Activated naive CD4-positive, alpha-beta T cell treated with anti-CD3 and anti-CD28 coated beads, Interleukin-2, amount 50 U/mL, for 24 hours (primary cell): ENCODE measurements around the gene LRRC74A.

Experiments used
- H3K27ac Mint-ChIP-seq: one replicate; pipeline ENCODE4 v1.8.0; 2021; ENCODE audit warnings: mild to moderate bottlenecking, mixed read lengths
- H3K27me3 Mint-ChIP-seq: one replicate; pipeline ENCODE4 v1.8.0; 2021; ENCODE audit warnings: mixed read lengths
- H3K36me3 Mint-ChIP-seq: one replicate; pipeline ENCODE4 v1.8.0; 2021; ENCODE audit warnings: mixed read lengths
- H3K4me1 Mint-ChIP-seq: one replicate; pipeline ENCODE4 v1.8.0; 2021; ENCODE audit warnings: mixed read lengths
- H3K4me3 Mint-ChIP-seq: one replicate; pipeline ENCODE4 v1.8.0; 2021; ENCODE audit warnings: mild to moderate bottlenecking, mixed read lengths
- H3K9me3 Mint-ChIP-seq: one replicate; pipeline ENCODE4 v1.8.0; 2021; ENCODE audit warnings: mixed read lengths

Gene LRRC74A

GRCh38 chr14:76826122-76826521, at the start of gene LRRC74A:
Gene LRRC74A, plus strand, starts transcription at chr14:76826408. Its CDS starts 290 bp downstream, at chr14:76826698.
- Mint-ChIP-seq H3K9me3 (no peaks in the 10 kb centered on the region), H3K4me1 (no peaks in the 10 kb centered on the region), H3K4me3 (no peak within 1 kb of the TSS), H3K27me3 (no peaks in the 10 kb centered on the region), H3K27ac (no peak within 1 kb of the TSS), H3K36me3 (no peaks in the 10 kb centered on the region)

GRCh38 chr14:76776428-76777251, 49.6 kb upstream of the LRRC74A start:
- H3K4me3 Mint-ChIP-seq = no peak overlapping the region
- no peaks in the 10 kb centered on the region for H3K9me3 Mint-ChIP-seq
- no peak overlapping the region for H3K27ac Mint-ChIP-seq
- H3K4me1 Mint-ChIP-seq = no peaks in the 10 kb centered on the region
- H3K27me3 Mint-ChIP-seq = no peaks in the 10 kb centered on the region
- peaks cover 2% of the 10 kb centered on the region for H3K36me3 Mint-ChIP-seq

DNA sequence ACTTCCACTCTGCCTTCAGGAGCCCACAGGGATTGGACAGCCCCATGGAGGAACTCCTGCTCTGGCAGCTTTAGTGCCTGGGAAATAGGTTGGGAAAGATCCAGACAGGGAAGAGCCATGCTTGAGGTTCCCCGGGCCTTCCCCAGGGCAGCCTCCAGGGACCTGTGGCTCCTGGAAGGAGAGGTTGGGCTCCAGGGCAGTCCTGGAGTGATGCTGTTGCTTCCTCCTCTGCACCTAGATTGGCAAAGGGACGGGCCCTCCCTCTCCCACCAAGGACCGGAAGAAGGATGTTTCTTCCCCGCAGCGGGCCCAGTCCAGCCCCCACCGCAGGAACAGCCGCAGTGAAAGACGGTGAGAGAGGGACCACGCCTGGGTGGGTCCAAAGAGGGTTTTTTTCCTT, 48.5 kb upstream of the LRRC74A start:
- Mint-ChIP-seq H3K9me3 (no peaks in the 10 kb centered on the region), H3K36me3 (peaks cover 2% of the 10 kb centered on the region), H3K27me3 (no peaks in the 10 kb centered on the region), H3K4me1 (peaks cover 4% of the 10 kb centered on the region), H3K27ac (no peak overlapping the region), H3K4me3 (no peak overlapping the region)

- Mint-ChIP-seq H3K9me3 (no peaks in the 10 kb centered on the region), H3K27ac (no peak overlapping the region), H3K4me3 (no peak overlapping the region), H3K36me3 (peaks cover 2% of the 10 kb centered on the region), H3K4me1 (peaks cover 13% of the 10 kb centered on the region), H3K27me3 (no peaks in the 10 kb centered on the region)
Observed at GRCh38 chr14:76778546-76779215, 47.5 kb upstream of the LRRC74A start.

DNA sequence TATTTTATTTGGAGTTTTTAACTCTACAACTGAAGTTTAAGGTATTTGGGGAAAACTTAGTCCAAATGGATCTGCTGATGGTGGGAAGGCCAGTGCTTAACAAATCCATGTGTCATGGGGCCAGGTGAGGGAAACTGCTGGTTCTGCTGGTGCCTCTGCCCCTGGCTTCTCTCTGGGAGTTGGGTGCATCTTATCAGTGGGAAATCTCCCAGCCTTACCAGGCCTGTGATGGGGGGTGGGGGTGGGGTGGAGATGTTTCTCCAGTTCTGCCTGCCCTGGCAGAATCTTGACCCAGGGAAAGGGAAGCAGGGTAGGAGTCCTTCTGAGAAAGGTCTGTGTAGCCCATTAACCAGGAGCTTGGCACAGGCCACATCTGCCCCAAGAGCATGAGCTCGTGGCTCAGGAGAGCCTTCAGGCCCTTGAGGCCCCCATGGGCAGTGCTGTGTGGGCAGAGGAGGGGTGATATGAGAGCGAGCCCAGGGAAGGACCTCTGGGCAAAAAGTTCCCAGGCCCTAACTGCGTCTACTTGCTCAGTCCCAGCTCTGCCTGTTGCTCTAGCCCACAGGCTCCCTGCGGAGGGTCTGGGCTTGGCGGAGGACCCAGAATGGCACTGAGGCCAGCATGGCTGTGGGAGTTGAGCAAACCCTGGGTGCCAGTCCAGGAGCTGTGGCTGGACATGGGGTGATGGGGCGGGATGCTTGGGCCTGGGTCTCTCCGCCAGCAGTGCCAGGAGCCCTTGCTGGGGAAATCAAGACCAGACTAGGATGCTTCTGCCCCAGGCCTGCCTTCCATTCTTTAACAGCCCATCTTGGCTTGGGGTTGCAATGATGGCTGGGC, 46.8 kb upstream of the LRRC74A start:
- Mint-ChIP-seq H3K36me3 (peaks cover 2% of the 10 kb centered on the region), H3K9me3 (no peaks in the 10 kb centered on the region), H3K27ac (peak overlapping the region; percentile 48), H3K4me3 (no peak overlapping the region), H3K4me1 (peaks cover 13% of the 10 kb centered on the region), H3K27me3 (no peaks in the 10 kb centered on the region)

- peak overlapping the region; percentile 48 for H3K27ac Mint-ChIP-seq
Observed at GRCh38 chr14:76780058-76780345, 46.2 kb upstream of the LRRC74A start.

GRCh38 chr14:76780360-76780759, 45.8 kb upstream of the LRRC74A start:
- peaks cover 4% of the 10 kb centered on the region for H3K36me3 Mint-ChIP-seq

More at GRCh38 chr14:76780058-76780345, 46.2 kb upstream of the LRRC74A start:
- H3K27me3 Mint-ChIP-seq = no peaks in the 10 kb centered on the region
- no peak overlapping the region for H3K4me3 Mint-ChIP-seq
- no peaks in the 10 kb centered on the region for H3K9me3 Mint-ChIP-seq
- peaks cover 17% of the 10 kb centered on the region for H3K4me1 Mint-ChIP-seq
- H3K36me3 Mint-ChIP-seq = peaks cover 4% of the 10 kb centered on the region

DNA sequence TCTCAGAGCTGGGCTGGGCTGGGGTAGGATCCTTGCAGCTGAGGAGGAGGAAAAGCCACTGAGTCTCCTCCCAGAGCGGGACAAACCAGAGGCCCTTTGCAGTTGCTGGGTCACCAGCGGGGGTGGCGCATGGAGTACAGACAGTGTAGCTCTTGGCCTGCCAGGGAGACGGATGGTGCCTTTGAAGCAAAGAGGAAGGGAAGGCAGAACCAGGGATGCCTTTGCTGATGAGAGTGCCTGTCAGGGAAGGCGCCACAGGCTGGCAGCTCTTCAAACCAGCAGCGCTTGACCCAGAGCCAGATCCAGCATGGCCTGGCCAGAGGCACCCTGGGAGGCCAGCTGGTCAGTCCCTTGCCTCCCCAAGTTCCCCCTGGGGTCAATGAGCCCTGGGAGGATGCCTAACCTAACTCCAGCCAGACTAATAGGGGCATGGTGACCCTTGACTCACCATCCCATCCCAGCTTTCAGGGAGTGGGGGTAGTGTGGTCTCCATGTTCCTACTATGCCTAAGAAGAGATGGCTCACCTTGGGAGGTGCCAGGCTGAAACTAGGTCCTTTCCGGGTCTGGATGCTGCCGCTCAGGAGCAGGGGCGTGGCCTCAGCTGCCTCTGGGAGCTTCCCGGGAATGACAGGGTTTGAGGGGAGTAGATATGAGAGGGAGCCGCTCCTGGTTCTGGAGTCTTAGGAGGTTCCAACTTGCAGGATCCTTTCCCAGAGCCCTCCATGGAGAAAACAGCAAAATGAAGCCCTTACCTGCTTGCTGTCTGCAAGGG, 45.1 kb upstream of the LRRC74A start:
- H3K4me1 Mint-ChIP-seq = peaks cover 18% of the 10 kb centered on the region

More at GRCh38 chr14:76780360-76780759, 45.8 kb upstream of the LRRC74A start:
- H3K9me3 Mint-ChIP-seq = no peaks in the 10 kb centered on the region
- no peaks in the 10 kb centered on the region for H3K27me3 Mint-ChIP-seq
- H3K27ac Mint-ChIP-seq = no peak overlapping the region
- no peak overlapping the region for H3K4me3 Mint-ChIP-seq
- H3K4me1 Mint-ChIP-seq = peaks cover 18% of the 10 kb centered on the region

DNA sequence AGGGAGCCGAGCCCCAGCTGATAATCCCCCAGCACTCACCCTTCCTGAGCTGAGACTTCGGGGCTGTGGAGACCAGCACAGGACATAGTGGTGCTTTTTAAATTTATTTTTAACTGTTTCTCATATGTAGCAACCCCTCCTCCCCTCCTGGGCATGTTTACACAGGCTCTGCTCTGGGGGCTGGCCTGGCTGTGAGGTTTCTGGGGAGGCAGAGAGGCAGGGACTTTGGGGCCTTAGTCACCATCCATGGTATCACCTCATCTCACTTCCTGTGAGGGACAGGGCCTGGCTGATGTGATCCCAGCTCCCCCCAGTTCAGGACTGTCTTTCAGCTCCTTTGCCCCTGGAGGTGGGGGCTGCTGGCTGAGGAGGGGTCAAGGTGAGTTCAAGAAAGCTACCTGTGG, 44.6 kb upstream of the LRRC74A start:
- Mint-ChIP-seq H3K9me3 (no peaks in the 10 kb centered on the region), H3K27me3 (no peaks in the 10 kb centered on the region), H3K4me1 (peaks cover 18% of the 10 kb centered on the region), H3K27ac (no peak overlapping the region), H3K4me3 (no peak overlapping the region), H3K36me3 (peaks cover 4% of the 10 kb centered on the region)

More for the DNA sequence above, 45.1 kb upstream of the LRRC74A start:
- Mint-ChIP-seq H3K27ac (peak overlapping the region; percentile 55), H3K4me3 (no peak overlapping the region), H3K9me3 (no peaks in the 10 kb centered on the region), H3K27me3 (no peaks in the 10 kb centered on the region), H3K36me3 (peaks cover 4% of the 10 kb centered on the region)

GRCh38 chr14:76782115-76782884, 43.9 kb upstream of the LRRC74A start:
- Mint-ChIP-seq H3K4me1 (peaks cover 18% of the 10 kb centered on the region), H3K27me3 (no peaks in the 10 kb centered on the region), H3K4me3 (no peak overlapping the region), H3K9me3 (no peaks in the 10 kb centered on the region), H3K36me3 (peaks cover 4% of the 10 kb centered on the region), H3K27ac (peak overlapping the region; percentile 80)

GRCh38 chr14:76782885-76783566, 43.2 kb upstream of the LRRC74A start:
- Mint-ChIP-seq H3K9me3 (no peaks in the 10 kb centered on the region), H3K4me1 (peaks cover 18% of the 10 kb centered on the region), H3K27ac (peak overlapping the region; percentile 90), H3K4me3 (peak overlapping the region; percentile 4), H3K36me3 (peaks cover 6% of the 10 kb centered on the region), H3K27me3 (no peaks in the 10 kb centered on the region)

DNA sequence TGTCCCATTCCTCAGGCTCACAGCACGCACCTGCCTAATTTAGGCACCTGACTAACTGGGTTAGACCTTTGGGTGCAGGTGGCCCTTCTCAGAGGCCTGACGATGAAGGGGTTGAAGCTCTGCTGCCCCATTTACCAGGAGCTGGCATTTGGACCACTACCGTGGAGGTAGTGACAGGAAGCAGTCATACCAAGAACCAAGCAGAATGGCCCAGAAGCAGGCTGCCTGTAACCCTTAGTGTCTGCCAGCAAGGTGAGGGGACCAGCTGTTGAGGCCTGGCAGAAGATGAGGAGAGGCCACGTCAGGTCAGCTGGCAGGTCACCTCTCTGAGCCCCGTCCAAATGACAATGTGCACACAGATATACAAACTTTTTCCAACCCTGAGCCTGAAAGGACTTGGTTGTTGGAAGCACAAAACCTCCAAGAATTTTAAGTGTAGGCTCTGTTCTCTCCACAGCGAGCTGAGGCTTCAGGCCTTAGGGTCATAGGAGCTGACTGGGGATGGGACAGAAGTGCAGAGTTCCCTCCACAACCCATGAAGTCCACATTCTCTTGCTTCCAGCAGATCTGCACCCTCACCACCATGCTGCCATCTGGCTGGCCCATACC, 41.8 kb upstream of the LRRC74A start:
- Mint-ChIP-seq H3K27me3 (no peaks in the 10 kb centered on the region), H3K9me3 (no peaks in the 10 kb centered on the region), H3K4me1 (peaks cover 18% of the 10 kb centered on the region), H3K27ac (no peak overlapping the region), H3K4me3 (no peak overlapping the region), H3K36me3 (peaks cover 9% of the 10 kb centered on the region)

- no peaks in the 10 kb centered on the region for H3K9me3 Mint-ChIP-seq
- H3K4me3 Mint-ChIP-seq = no peak overlapping the region
- H3K27ac Mint-ChIP-seq = no peak overlapping the region
- no peaks in the 10 kb centered on the region for H3K27me3 Mint-ChIP-seq
- peaks cover 18% of the 10 kb centered on the region for H3K4me1 Mint-ChIP-seq
- peaks cover 9% of the 10 kb centered on the region for H3K36me3 Mint-ChIP-seq
Observed at GRCh38 chr14:76784881-76785280, 41.3 kb upstream of the LRRC74A start.

GRCh38 chr14:76786601-76787000, 39.6 kb upstream of the LRRC74A start:
- Mint-ChIP-seq H3K36me3 (peaks cover 7% of the 10 kb centered on the region), H3K4me3 (no peak overlapping the region), H3K4me1 (peaks cover 18% of the 10 kb centered on the region), H3K9me3 (no peaks in the 10 kb centered on the region), H3K27ac (no peak overlapping the region), H3K27me3 (no peaks in the 10 kb centered on the region)
